ENCODE measurements around the gene AQP12A. TPM values are rescaled to one million over a fixed set of nuclear protein-coding genes. Genes with fewer than 3 reads are reported as not detected.

The AQP12A gene
- total RNA-seq, 2 experiments from 2014 or later: not detected

DNA sequence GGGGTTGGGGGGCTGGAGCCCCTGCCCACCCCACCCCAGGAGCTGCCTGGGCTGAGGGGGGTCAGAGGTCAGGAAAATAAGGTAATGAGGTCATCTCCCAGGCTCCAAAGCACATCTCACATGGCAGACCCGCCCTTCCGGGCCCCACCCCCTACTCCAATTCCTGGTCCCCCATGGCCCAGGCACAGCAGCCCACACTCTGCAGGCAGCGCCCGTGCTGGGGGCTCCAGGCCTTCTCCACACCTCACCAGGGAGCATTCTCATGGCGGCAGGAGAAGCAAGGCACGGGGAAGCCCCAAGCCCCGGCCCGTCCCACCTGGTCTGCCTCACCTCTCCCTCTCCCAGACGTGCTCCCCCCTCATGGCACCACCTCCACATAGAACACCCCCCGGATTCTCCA, 43.8 kb downstream of the AQP12A start:
- no peaks in the 10 kb centered on the region for H3K4me1 Mint-ChIP-seq (ENCODE audit: low read depth)
- H3K27me3 ChIP-seq (ENCODE audit: control insufficient read depth in 1 of 2, insufficient read depth in 2 of 2, low read length in 2 of 2): no peaks in the 10 kb centered on the region
- ATAC-seq (ENCODE audit: poor library complexity) (no peak), DNase-seq (no peak)
- H3K4me3 Mint-ChIP-seq: no peak overlapping the region
- H3K36me3 ChIP-seq (ENCODE audit: insufficient read depth, low read length): no peaks in the 10 kb centered on the region
- no peaks in the 10 kb centered on the region for H3K36me3 Mint-ChIP-seq (ENCODE audit: low read depth)
- intact Hi-C loops (cut with DNase I, micrococcal nuclease): loop anchor here in 1 of 2 experiments (10.0 kb wide), 1 partner anchor 221 kb away; no protein-coding TSS in a partner anchor
- H3K9me3 Mint-ChIP-seq: no peaks in the 10 kb centered on the region
- no peak overlapping the region for H3K4me3 ChIP-seq (ENCODE audit: low read length)
- H3K4me1 ChIP-seq (ENCODE audit: insufficient read depth, low read length): peaks cover 12% of the 10 kb centered on the region
- ChIA-PET CTCF (no interaction called here), POLR2A (no interaction called here)
- no peak overlapping the region for H3K27ac Mint-ChIP-seq
- no peaks in the 10 kb centered on the region for H3K27me3 Mint-ChIP-seq
- no peaks in the 10 kb centered on the region for H3K9me3 ChIP-seq (ENCODE audit: control insufficient read depth in 1 of 2, insufficient read depth in 1 of 2, low read length in 2 of 2)
- TF ChIP-seq, protein P1, sequence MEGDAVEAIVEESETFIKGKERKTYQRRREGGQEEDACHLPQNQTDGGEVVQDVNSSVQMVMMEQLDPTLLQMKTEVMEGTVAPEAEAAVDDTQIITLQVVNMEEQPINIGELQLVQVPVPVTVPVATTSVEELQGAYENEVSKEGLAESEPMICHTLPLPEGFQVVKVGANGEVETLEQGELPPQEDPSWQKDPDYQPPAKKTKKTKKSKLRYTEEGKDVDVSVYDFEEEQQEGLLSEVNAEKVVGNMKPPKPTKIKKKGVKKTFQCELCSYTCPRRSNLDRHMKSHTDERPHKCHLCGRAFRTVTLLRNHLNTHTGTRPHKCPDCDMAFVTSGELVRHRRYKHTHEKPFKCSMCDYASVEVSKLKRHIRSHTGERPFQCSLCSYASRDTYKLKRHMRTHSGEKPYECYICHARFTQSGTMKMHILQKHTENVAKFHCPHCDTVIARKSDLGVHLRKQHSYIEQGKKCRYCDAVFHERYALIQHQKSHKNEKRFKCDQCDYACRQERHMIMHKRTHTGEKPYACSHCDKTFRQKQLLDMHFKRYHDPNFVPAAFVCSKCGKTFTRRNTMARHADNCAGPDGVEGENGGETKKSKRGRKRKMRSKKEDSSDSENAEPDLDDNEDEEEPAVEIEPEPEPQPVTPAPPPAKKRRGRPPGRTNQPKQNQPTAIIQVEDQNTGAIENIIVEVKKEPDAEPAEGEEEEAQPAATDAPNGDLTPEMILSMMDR (IDR thresholded peaks at IDR 0.05): no peak
- no peak overlapping the region for H3K27ac ChIP-seq (ENCODE audit: low read depth in 1 of 2, low read length in 2 of 2)

DNA sequence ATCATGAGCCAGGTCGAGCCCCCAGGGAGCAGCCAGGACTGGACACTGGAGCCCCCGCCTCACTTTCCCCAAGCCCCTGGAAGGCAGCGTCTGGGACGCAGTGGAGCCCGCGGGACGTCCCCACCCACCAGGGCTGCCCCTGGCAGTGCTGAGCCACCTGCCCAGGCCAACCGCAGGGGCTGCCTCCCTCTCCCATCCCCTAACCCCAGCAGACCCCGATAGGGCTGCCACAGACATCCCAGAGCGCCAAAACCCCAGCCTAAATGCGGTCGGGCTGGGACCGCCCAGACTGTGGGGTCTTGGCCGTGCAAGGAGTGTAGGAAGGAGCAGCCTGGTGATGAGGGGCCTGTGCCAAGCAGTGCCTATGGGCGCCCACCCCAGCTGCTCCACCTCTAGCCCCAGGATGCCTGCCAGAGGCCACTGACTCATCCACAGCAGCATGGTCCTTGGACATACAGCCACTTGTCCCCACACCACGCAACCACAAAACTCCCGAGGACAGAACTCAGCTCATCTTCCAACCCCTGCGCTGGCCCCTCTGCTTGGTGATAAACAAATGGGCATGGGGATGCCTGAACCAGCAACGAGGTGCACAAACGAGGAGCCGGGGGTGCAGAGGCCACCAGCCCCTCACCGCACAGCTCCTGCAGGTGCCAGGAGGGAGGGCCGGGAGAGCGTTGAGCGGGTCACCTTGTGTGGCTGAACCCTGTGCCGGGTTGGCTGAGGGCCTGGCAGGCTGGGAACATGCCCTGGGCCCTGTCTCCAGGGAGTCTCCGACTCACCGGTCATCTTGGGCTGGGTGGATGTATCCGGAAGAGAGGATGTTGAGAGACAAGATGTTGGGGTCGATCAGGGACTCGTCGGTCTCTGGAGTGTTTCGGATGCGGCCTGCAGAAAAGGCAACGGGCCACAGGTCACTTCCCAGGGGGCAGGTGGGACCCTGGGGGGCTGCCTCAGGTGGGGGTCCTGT, 44.9 kb downstream of the AQP12A start:
- H3K27me3 Mint-ChIP-seq: no peaks in the 10 kb centered on the region
- Histone ChIP-seq H3K36me3 (ENCODE audit: insufficient read depth, low read length) (no peaks in the 10 kb centered on the region), H3K9me3 (ENCODE audit: control insufficient read depth in 1 of 2, insufficient read depth in 1 of 2, low read length in 2 of 2) (no peaks in the 10 kb centered on the region), H3K27ac (ENCODE audit: low read depth in 1 of 2, low read length in 2 of 2) (no peak overlapping the region), H3K4me3 (ENCODE audit: low read length) (no peak overlapping the region), H3K27me3 (ENCODE audit: control insufficient read depth in 1 of 2, insufficient read depth in 2 of 2, low read length in 2 of 2) (no peaks in the 10 kb centered on the region), H3K4me1 (ENCODE audit: insufficient read depth, low read length) (peaks cover 14% of the 10 kb centered on the region)
- H3K36me3 Mint-ChIP-seq (ENCODE audit: low read depth): no peaks in the 10 kb centered on the region
- no peak overlapping the region for H3K4me3 Mint-ChIP-seq
- intact Hi-C loops (cut with DNase I, micrococcal nuclease): loop anchor here in 1 of 2 experiments (10.0 kb wide), 1 partner anchor 222 kb away; no protein-coding TSS in a partner anchor
- no peak overlapping the region for H3K27ac Mint-ChIP-seq
- H3K4me1 Mint-ChIP-seq (ENCODE audit: low read depth): no peaks in the 10 kb centered on the region
- H3K9me3 Mint-ChIP-seq: no peaks in the 10 kb centered on the region
- CTCF ChIA-PET: no interaction called here
- POLR2A ChIA-PET: no interaction called here
- DNase-seq (no peak), ATAC-seq (ENCODE audit: poor library complexity) (no peak)
- TF ChIP-seq, protein P1 (IDR thresholded peaks at IDR 0.05): no peak

DNA sequence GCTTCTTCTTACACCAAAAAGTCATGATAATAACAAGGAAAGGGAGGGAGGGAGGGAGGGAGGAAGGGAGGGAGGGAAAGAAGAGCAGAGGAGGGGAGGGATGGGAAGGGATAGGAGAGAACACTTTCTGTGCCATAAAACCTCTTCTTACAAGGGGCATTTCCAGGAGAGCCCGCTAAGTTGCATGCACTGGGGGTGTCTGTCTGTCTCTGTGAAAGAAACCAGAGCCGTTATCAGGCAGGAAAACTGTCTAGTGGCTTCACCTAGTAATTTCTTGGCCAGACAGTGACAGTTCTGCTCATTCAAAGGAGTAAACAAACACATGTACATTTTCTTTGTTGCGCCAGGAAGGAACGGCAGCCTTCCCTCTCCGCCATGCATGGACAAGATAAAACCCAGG, 45.8 kb downstream of the AQP12A start:
- Histone ChIP-seq H3K9me3 (ENCODE audit: control insufficient read depth in 1 of 2, insufficient read depth in 1 of 2, low read length in 2 of 2) (no peaks in the 10 kb centered on the region), H3K27me3 (ENCODE audit: control insufficient read depth in 1 of 2, insufficient read depth in 2 of 2, low read length in 2 of 2) (no peaks in the 10 kb centered on the region), H3K36me3 (ENCODE audit: insufficient read depth, low read length) (no peaks in the 10 kb centered on the region), H3K4me3 (ENCODE audit: low read length) (no peak overlapping the region), H3K4me1 (ENCODE audit: insufficient read depth, low read length) (peaks cover 14% of the 10 kb centered on the region), H3K27ac (ENCODE audit: low read depth in 1 of 2, low read length in 2 of 2) (no peak overlapping the region)
- intact Hi-C loops (cut with DNase I, micrococcal nuclease): loop anchor here in 1 of 2 experiments (10.0 kb wide), 1 partner anchor 223 kb away; no protein-coding TSS in a partner anchor
- Mint-ChIP-seq H3K4me3 (no peak overlapping the region), H3K27ac (no peak overlapping the region), H3K36me3 (ENCODE audit: low read depth) (no peaks in the 10 kb centered on the region), H3K4me1 (ENCODE audit: low read depth) (no peaks in the 10 kb centered on the region), H3K9me3 (no peaks in the 10 kb centered on the region), H3K27me3 (no peaks in the 10 kb centered on the region)
- TF ChIP-seq, protein P1 (IDR thresholded peaks at IDR 0.05): no peak
- POLR2A ChIA-PET: no interaction called here
- no peak for ATAC-seq (ENCODE audit: poor library complexity)
- no peak for DNase-seq
- CTCF ChIA-PET: no interaction called here
